SW 1271 (cell line): ENCODE measurements around the gene NTSR2.

Experiments used
- DNase-seq, 2 experiments: peaks; one replicate each; lab custom pipeline; 2025; lab: John Stamatoyannopoulos, UW

NTSR2 gene

GRCh38 chr2:11699686-11700670 lies 30.0 kb upstream of the NTSR2 start:
- no peak for DNase-seq

GRCh38 chr2:11698009-11698922 lies 28.3 kb upstream of the NTSR2 start:
- no peak for DNase-seq

- peak in 1 of 2 experiments; percentile 34 for DNase-seq
Observed at GRCh38 chr2:11697103-11697871, 27.3 kb upstream of the NTSR2 start.

- DNase-seq: no peak
Observed at GRCh38 chr2:11696736-11697102, 26.7 kb upstream of the NTSR2 start.

- no peak for DNase-seq
Observed at GRCh38 chr2:11695576-11695975, 25.6 kb upstream of the NTSR2 start.

GRCh38 chr2:11692966-11693521 lies 23.0 kb upstream of the NTSR2 start:
- peak in 1 of 2 experiments; percentile 74 for DNase-seq

- no peak for DNase-seq
Observed at GRCh38 chr2:11691076-11691660, 21.2 kb upstream of the NTSR2 start.

- DNase-seq: peak in 1 of 2 experiments; percentile 41
Observed at GRCh38 chr2:11688222-11689069, 18.5 kb upstream of the NTSR2 start.

GRCh38 chr2:11687736-11688135 lies 17.7 kb upstream of the NTSR2 start:
- DNase-seq: no peak

- no peak for DNase-seq
Observed at GRCh38 chr2:11685906-11686470, 16.0 kb upstream of the NTSR2 start.

GRCh38 chr2:11684894-11685460 lies 15.0 kb upstream of the NTSR2 start:
- DNase-seq: no peak

GRCh38 chr2:11683966-11684365 lies 14.0 kb upstream of the NTSR2 start:
- no peak for DNase-seq

- DNase-seq: no peak
Observed at GRCh38 chr2:11683476-11683875, 13.5 kb upstream of the NTSR2 start.

GRCh38 chr2:11682590-11682915 lies 12.6 kb upstream of the NTSR2 start:
- no peak for DNase-seq

GRCh38 chr2:11681722-11682589 lies 12.0 kb upstream of the NTSR2 start:
- DNase-seq: peak in 1 of 2 experiments; percentile 6

GRCh38 chr2:11680901-11681721 lies 11.1 kb upstream of the NTSR2 start:
- DNase-seq: no peak

- DNase-seq: no peak
Observed at GRCh38 chr2:11680182-11680900, 10.3 kb upstream of the NTSR2 start.
